HL-60 (cell line): Measurements from ENCODE around the gene GRID1.

Experiments used
- CTCF ChIP-seq: IDR thresholded peaks from one replicate; pipeline ENCODE4 v1.5.1; 2011; ENCODE audit warnings: low read length, control low read depth, inconsistent platforms; ENCODE audit not compliant: insufficient read depth
- GABPA ChIP-seq: IDR thresholded peaks from 2 replicates; pipeline ENCODE4 v1.6.1; 2012; ENCODE audit warnings: low read depth
- POLR2AphosphoS5 ChIP-seq: IDR thresholded peaks from 2 replicates; pipeline ENCODE4 v1.6.1; 2012; ENCODE audit warnings: low read depth
- SPI1 ChIP-seq: IDR thresholded peaks from 2 replicates; pipeline ENCODE4 v1.6.1; 2012; ENCODE audit warnings: low read depth, mild to moderate bottlenecking, borderline replicate concordance
- TF ChIP-seq, protein P1 (sequence below): IDR thresholded peaks from 2 replicates; pipeline ENCODE4 v1.6.1; 2012; ENCODE audit warnings: low read depth; ENCODE audit not compliant: insufficient replicate concordance

- TF ChIP-seq CTCF (no peak), POLR2AphosphoS5 (no peak), GABPA (no peak), SPI1 (no peak)
- TF ChIP-seq, protein P1, sequence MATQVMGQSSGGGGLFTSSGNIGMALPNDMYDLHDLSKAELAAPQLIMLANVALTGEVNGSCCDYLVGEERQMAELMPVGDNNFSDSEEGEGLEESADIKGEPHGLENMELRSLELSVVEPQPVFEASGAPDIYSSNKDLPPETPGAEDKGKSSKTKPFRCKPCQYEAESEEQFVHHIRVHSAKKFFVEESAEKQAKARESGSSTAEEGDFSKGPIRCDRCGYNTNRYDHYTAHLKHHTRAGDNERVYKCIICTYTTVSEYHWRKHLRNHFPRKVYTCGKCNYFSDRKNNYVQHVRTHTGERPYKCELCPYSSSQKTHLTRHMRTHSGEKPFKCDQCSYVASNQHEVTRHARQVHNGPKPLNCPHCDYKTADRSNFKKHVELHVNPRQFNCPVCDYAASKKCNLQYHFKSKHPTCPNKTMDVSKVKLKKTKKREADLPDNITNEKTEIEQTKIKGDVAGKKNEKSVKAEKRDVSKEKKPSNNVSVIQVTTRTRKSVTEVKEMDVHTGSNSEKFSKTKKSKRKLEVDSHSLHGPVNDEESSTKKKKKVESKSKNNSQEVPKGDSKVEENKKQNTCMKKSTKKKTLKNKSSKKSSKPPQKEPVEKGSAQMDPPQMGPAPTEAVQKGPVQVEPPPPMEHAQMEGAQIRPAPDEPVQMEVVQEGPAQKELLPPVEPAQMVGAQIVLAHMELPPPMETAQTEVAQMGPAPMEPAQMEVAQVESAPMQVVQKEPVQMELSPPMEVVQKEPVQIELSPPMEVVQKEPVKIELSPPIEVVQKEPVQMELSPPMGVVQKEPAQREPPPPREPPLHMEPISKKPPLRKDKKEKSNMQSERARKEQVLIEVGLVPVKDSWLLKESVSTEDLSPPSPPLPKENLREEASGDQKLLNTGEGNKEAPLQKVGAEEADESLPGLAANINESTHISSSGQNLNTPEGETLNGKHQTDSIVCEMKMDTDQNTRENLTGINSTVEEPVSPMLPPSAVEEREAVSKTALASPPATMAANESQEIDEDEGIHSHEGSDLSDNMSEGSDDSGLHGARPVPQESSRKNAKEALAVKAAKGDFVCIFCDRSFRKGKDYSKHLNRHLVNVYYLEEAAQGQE: no peak
These were observed 306.0 kb downstream of the GRID1 start for GRCh38 chr10:86060386-86061277.
